Fibroblast of skin of right biceps (primary cell): Measurements from ENCODE around the gene TOGARAM2.
"Not testable (repeated sequence)": the region's sequence is repeated elsewhere in the genome, so short reads cannot be mapped to it uniquely, and the experiment has no call there.

ENCODE experiments used
- DNase-seq: peaks from one replicate; pipeline ENCODE4 v3.0.0-alpha.2; 2013

TOGARAM2 gene

DNA sequence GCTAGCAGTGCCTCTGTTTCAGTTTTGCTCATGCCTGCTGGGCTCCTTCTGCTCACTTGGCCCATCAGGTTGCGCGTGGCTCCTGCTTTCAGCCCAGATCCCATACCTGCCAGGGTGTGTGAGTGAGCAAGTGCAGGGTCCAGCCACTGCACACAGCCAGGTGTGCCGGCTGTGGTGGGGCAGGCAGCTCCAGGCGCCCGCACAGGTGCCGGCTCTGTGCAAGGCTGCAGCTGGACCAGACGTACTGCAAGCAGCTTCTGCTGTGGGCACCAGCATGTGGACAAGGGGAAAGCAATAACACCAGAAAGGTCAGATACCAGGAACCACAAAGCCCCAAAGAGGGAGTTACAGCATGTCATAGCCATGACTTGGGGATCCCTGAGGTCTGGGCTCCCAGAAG, 98.8 kb downstream of the TOGARAM2 start:
- DNase-seq: no peak

GRCh38 chr2:29080886-29081743, 100.0 kb downstream of the TOGARAM2 start:
- no peak for DNase-seq

GRCh38 chr2:29082804-29083495, 101.9 kb downstream of the TOGARAM2 start:
- DNase-seq: no peak

GRCh38 chr2:29084554-29084953, 103.5 kb downstream of the TOGARAM2 start:
- no peak for DNase-seq

GRCh38 chr2:29090311-29090710, 109.2 kb downstream of the TOGARAM2 start:
- not testable (repeated sequence) for DNase-seq

DNA sequence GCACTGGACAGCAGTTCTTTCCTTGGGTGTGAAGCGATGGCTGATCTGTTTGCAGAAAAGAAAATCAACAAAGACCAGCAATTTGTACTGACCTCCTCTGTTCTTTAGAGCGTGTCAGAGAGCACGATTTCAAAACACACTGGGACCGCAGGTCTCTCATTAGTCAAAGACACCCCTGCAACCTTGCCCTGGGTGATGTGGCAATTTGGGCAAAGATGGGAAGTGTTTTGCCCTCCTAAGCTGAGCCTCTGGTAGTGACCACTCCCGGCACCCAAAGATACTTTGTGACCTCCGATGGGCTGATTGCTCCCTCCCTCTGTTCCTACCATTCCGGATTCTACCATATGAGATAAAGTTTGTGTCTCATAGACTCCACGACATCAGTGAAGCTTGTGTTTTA, 115.9 kb downstream of the TOGARAM2 start:
- DNase-seq: no peak

DNA sequence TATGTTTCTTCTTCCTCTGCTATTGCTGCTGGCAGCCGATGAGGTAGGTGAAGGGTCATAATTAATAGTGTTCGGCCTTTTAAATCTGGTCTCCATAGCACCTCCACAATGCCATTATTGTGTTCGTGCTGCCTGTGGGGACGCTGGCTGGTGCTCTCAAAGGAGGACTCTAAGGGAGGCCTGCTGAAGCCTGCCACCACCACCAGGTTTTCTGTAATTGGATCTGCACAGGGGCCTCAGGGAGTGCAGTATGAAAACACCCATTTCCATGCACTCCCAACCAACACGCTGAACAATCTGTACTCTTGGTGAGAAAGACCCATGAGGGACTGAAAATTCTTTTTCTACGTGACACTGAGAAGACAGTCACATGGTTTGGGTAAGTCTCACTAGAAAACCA, 116.5 kb downstream of the TOGARAM2 start:
- DNase-seq: no peak

- no peak for DNase-seq
Observed at GRCh38 chr2:29100564-29100963, 119.5 kb downstream of the TOGARAM2 start.
